ENCODE results near the gene CDK7.

The CDK7 gene

DNA sequence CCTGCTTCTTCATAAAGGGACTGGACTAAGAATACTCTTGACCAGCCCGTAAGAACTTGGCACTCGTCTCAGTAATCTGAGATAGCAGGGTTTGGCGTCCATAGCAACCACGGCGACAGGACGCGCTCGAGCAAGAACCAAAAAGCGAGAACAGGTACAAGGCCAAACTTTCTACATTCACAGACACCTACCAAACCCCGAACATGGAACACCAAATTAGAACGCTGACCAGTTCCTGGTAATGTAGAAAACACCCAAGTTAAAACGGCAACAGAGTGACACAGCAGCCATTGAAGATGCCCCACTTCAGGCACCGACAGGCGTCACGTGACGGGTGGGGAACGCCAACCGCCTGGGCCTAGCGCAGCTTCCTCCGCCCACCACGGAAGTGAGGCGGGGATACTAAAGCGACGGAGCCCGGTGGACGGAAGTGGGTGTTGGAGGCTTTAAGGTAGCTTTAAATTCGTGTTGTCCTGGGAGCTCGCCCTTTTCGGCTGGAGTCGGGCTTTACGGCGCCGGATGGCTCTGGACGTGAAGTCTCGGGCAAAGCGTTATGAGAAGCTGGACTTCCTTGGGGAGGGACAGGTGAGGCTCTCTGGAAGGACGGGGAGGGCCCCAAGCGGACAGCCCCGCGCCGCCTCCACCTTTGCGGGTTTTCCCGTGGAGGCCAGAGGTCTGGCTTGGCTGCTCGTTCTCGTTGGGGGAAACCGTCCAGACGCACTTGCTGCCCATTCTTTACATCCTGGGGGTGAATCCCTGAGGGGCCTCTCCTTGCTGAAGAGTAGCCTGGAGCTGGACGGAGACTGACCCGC, at the start of gene CDK7 (continued):
- TF ChIP-seq ZNF670 (tag by site-specific recombination; IDR thresholded peaks at IDR 0.05; ENCODE audit: low read depth) (no peak), ZNF768 (tag by site-specific recombination; IDR thresholded peaks at IDR 0.05) (no peak), ZNF76 (tag by site-specific recombination; IDR thresholded peaks at IDR 0.05; ENCODE audit: borderline replicate concordance, low read depth) (peak; percentile 23; the same call in 1 of the 2 replicates), FEZF1 (tag by site-specific recombination; IDR thresholded peaks at IDR 0.05) (no peak), ZNF211 (tag by site-specific recombination; IDR thresholded peaks at IDR 0.05; ENCODE audit: low read depth) (no peak), ZNF416 (tag by site-specific recombination; IDR thresholded peaks at IDR 0.05) (no peak), ZNF148 (tag by site-specific recombination; IDR thresholded peaks at IDR 0.05; ENCODE audit: borderline replicate concordance) (no peak), ZNF626 (tag by site-specific recombination; IDR thresholded peaks at IDR 0.05) (no peak), ZNF529 (tag by site-specific recombination; IDR thresholded peaks at IDR 0.05; ENCODE audit: insufficient replicate concordance) (no peak), KLF16 (tag by site-specific recombination; IDR thresholded peaks at IDR 0.05) (no peak), ZNF514 (tag by site-specific recombination; IDR thresholded peaks at IDR 0.05) (no peak), GFI1B (tag by site-specific recombination; IDR thresholded peaks at IDR 0.05) (no peak), BCL11A (tag by site-specific recombination; IDR thresholded peaks at IDR 0.05; ENCODE audit: low read depth) (no peak), ZNF530 (tag by site-specific recombination; IDR thresholded peaks at IDR 0.05; ENCODE audit: low read depth) (no peak), YY2 (tag by site-specific recombination; IDR thresholded peaks at IDR 0.05) (peak; percentile 80), HOXD13 (CRISPR knock-in tag; IDR thresholded peaks at IDR 0.05; ENCODE audit: borderline replicate concordance) (no peak), ZNF518A (tag by site-specific recombination; conservative IDR thresholded peaks at IDR 0.05; ENCODE audit: low read depth) (peak; percentile 17; the same call in 1 of the 2 replicates), SALL2 (tag by site-specific recombination; IDR thresholded peaks at IDR 0.05; ENCODE audit: borderline replicate concordance) (no peak), REPIN1 (tag by site-specific recombination; IDR thresholded peaks at IDR 0.05; ENCODE audit: low read depth) (0 out of 2 replicates have a peak, but pooled peaks have one; percentile 11), MYNN (tag by site-specific recombination; IDR thresholded peaks at IDR 0.05; ENCODE audit: borderline replicate concordance) (no peak), ZBTB21 (tag by site-specific recombination; IDR thresholded peaks at IDR 0.05) (no peak), ZNF114 (tag by site-specific recombination; IDR thresholded peaks at IDR 0.05) (no peak)
- TF ChIP-seq, protein P1, sequence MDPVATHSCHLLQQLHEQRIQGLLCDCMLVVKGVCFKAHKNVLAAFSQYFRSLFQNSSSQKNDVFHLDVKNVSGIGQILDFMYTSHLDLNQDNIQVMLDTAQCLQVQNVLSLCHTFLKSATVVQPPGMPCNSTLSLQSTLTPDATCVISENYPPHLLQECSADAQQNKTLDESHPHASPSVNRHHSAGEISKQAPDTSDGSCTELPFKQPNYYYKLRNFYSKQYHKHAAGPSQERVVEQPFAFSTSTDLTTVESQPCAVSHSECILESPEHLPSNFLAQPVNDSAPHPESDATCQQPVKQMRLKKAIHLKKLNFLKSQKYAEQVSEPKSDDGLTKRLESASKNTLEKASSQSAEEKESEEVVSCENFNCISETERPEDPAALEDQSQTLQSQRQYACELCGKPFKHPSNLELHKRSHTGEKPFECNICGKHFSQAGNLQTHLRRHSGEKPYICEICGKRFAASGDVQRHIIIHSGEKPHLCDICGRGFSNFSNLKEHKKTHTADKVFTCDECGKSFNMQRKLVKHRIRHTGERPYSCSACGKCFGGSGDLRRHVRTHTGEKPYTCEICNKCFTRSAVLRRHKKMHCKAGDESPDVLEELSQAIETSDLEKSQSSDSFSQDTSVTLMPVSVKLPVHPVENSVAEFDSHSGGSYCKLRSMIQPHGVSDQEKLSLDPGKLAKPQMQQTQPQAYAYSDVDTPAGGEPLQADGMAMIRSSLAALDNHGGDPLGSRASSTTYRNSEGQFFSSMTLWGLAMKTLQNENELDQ (tag by site-specific recombination; IDR thresholded peaks at IDR 0.05; ENCODE audit: low read depth): no peak
- TF ChIP-seq, protein P2, sequence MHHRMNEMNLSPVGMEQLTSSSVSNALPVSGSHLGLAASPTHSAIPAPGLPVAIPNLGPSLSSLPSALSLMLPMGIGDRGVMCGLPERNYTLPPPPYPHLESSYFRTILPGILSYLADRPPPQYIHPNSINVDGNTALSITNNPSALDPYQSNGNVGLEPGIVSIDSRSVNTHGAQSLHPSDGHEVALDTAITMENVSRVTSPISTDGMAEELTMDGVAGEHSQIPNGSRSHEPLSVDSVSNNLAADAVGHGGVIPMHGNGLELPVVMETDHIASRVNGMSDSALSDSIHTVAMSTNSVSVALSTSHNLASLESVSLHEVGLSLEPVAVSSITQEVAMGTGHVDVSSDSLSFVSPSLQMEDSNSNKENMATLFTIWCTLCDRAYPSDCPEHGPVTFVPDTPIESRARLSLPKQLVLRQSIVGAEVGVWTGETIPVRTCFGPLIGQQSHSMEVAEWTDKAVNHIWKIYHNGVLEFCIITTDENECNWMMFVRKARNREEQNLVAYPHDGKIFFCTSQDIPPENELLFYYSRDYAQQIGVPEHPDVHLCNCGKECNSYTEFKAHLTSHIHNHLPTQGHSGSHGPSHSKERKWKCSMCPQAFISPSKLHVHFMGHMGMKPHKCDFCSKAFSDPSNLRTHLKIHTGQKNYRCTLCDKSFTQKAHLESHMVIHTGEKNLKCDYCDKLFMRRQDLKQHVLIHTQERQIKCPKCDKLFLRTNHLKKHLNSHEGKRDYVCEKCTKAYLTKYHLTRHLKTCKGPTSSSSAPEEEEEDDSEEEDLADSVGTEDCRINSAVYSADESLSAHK (tag by site-specific recombination; IDR thresholded peaks at IDR 0.05): no peak

All from HEK293 (cell line).